ELR (cell line): ENCODE results near the gene MLXIPL.
"Not testable (repeated sequence)": the region's sequence is repeated elsewhere in the genome, so short reads cannot be mapped to it uniquely, and the experiment has no call there.

Experiments
- DNase-seq: peaks from one replicate; pipeline ENCODE4 v3.0.0-alpha.2; 2015; ENCODE audit warnings: low read depth

MLXIPL gene

DNA sequence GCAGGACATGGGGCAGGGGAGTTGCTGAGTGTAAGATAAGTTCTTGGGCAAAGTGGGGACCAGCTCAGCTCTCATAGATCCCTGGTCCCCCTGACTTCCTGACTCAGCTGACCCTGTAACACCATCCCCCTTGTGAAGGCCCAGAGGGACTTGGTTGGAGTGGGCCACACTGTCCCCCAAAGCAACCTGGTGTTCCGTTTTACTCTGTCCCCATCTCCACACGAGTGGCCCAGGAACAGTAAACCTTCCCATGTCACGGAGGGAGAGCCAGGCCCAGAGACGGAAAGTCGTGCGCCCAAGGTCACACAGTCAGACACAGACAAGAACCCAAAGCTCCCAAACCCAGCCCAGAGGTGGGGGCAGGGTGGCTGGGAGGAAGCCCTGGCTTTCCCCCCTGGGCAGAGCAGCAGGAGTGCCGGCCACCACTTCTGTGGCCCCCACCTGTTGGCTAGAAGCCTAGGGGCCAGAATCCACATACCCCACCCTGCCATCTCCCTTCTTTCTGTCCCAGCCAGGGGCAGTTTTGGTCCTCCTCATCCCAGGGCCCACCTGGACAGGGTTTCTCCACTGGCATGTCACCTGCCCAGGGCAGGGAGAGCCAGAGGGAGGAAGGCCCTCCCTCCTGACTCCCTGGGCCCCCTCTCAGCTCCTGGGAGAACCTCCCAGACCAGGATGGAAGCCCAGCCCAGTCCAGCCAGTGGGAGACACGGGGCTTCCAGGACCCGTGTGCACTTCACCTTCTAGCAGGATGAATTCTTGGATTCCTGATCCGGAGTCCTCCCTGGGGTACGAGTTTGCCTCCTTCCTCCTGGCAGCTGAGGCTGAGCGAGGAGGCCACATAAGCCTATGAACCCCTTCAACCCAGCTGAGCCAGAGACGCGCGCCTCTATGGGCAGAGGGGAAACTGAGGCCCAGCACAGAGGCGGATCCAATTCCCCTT, 22.7 kb upstream of the MLXIPL start:
- DNase-seq: no peak

DNA sequence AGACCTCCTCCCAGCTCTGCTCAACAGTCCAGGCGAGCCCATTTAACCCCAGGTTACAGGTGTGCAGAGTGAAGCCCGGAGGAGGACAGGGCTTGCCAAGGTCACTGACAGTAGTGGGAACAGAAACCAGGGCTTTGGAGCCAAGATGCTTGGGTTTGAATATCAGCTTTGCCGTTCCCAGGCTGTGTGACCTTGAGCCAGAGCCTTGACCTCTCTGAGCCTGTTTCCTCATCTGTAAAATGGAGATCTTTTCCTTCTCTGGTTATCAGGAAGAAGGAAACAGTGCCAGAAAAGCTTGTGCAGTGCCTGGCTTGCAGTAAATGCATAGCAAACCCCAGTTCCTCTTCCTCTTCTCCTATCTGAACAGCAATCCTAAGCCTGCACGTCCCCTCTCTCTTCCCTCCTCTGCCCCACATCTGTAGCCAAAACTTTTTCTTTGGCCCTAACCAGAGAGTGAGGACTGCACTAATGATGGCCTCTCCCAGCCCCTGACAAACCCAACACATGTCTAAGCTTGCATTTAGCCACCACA, 21.4 kb upstream of the MLXIPL start:
- no peak for DNase-seq

GRCh38 chr7:73644688-73645286, 20.5 kb upstream of the MLXIPL start:
- no peak for DNase-seq

- DNase-seq: no peak
Observed at GRCh38 chr7:73642834-73643233, 18.5 kb upstream of the MLXIPL start.

DNA sequence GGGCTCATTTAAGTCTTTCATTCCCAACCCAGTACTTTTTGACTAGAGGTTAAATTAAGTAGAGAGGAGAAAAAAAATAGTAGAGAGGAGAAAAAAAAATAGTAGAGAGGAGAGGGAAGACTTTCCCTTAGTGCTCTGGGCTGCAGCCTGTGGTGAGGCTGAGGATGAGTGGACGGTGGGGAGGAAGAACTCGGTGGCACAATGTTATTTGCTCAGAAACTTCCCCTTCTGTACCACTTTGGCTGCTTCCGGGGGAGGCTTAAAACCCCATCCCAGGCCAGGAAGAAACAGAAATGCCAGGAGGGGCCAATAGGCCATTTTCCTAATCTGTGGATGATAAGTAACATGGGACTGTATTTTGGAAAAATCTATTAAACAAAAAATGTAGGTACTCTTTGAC, 14.6 kb upstream of the MLXIPL start:
- no peak for DNase-seq

GRCh38 chr7:73635428-73636200, 11.3 kb upstream of the MLXIPL start:
- DNase-seq: no peak

GRCh38 chr7:73633844-73634243, 9.5 kb upstream of the MLXIPL start:
- no peak for DNase-seq

GRCh38 chr7:73633323-73633722, 9.0 kb upstream of the MLXIPL start:
- no peak for DNase-seq

DNA sequence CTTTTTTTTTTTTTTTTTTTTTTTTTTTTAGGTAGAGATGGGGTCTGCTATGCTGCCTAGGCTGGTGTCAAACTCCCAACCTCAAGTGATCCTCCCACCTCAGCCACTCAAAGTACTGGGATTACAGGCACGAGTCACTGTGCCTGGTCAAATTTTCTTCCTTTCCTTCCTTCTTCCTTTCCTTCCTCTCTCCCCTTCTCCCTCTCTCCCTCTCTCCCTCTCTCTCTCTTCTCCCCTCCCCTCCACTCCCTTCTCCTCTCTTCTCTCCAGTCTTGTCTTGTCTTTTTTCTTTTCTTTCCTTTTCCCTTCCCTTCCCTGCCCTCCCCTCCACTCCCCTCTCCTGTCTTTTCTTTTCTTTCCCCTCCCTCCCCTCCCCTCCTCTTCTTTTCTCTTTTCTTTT, 7.2 kb upstream of the MLXIPL start:
- no peak for DNase-seq

DNA sequence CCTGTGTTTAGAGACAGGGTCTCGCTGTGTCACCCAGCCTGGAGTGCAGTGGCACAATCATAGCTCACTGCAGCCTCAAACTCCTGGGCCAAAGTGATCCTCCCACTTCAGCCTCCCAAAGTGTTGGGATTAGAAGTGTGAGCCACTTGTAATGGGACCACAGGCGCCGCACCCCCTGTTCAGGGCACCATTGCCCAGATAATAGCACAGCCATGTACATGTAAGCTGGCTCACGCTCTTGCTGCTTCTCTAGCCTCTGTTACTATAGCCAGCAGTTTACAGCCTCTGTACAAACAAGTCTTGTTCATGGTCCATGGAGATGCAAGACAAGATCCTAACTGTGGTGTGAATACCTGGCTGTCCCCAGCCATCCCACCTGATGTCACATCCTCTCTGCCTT, 4.2 kb upstream of the MLXIPL start:
- DNase-seq: no peak

- DNase-seq: no peak
Observed at GRCh38 chr7:73626814-73627213, 2.5 kb upstream of the MLXIPL start.

DNA sequence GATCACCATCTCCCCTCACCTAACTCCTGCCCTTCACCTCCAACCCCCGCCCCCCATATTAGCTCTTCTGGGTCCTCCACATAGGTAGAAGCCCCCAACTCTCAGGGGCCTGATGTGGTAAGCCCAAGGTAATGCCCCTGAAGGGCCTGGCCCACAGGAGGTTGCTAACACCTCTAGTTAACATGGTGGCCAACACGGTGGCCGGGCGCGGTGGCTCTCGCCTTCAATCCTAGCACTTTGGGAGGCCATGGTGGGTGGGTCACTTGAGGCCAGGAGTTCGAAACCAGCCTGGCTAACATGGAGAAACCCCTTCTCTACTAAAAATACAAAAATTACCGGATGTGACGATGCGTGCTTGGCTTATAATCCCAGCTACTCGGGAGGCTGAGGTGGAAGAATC, 954 bp upstream of the MLXIPL start:
- no peak for DNase-seq

GRCh38 chr7:73624669-73625001, 313 bp upstream of the MLXIPL start:
- no peak for DNase-seq

- no peak for DNase-seq
Observed at GRCh38 chr7:73622909-73623797, 1.2 kb downstream of the MLXIPL start.

DNA sequence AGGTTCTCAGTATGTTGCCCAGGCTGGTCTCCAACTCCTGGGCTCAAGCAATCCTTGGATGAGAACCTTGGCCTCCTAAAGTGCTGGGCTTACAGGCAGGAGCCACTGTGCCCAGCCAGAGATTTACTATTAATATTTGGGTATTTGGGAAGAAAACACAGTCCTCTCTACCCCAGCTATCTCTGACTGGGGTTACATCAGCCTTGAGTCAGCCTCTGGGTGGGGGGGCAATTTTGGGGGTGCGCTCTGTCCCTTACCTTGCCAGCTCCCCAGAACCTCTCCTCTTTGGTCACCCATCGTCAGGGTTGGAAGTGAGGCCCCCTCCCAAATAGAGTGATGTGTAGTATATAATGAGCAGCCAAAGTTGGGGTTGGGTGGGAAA, 1.8 kb downstream of the MLXIPL start:
- no peak for DNase-seq

- no peak for DNase-seq
Observed at GRCh38 chr7:73621168-73622063, 2.9 kb downstream of the MLXIPL start.

- DNase-seq: not testable (repeated sequence)
Observed at GRCh38 chr7:73619394-73619793, 4.9 kb downstream of the MLXIPL start.

- DNase-seq: no peak
Observed at GRCh38 chr7:73618538-73618937, 5.8 kb downstream of the MLXIPL start.

GRCh38 chr7:73617520-73617919, 6.8 kb downstream of the MLXIPL start:
- DNase-seq: not testable (repeated sequence)

DNA sequence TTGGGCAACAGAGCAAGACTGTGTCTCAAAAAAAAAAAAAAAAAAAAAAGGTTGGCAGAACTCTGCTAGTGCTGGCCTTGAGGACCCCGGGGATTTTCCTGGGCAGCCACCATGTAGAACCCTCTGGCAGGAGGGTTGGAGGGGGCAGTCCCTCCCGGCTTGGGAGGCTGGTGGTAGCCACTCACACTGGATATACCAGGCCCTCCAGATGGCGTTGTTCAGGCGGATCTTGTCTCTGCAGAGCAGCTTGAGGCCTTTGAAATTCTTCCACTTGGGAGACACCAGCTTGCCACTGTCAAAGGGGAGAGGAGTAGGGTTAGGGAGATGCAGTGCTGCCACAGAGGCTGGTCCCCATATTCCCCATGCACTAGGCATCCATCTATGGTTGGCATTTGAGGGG, 8.4 kb downstream of the MLXIPL start:
- peak; percentile 32 for DNase-seq

DNA sequence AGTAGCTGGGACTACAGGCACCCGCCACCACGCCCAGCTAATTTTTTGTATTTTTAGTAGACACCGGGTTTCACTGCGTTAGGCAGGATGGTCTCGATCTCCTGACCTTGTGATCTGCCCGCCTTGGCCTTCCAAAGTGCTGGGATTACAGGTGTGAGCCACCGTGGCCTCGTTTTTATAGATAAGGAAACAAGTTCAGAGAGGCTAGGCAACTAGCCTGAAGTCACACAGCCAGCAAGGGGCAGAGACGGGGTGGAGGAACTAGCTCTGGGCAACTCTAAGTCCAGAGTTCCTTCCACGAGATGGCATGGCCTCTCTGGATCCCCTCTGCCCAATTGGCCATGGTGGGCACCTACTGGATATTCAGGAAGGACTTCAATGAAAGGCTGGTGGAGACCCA, 9.4 kb downstream of the MLXIPL start:
- DNase-seq: not testable (repeated sequence)
